EH (cell line): ENCODE results near the gene GRM5.

Experiments
- DNase-seq: peaks from one replicate; pipeline ENCODE4 v3.0.0-alpha.2; 2015; ENCODE audit warnings: low read depth

Gene GRM5

GRCh38 chr11:88538098-88538497, 527.7 kb downstream of the GRM5 start:
- DNase-seq: peak; percentile 56

GRCh38 chr11:88537613-88538012, 528.2 kb downstream of the GRM5 start:
- no peak for DNase-seq

- no peak for DNase-seq
These were observed 529.0 kb downstream of the GRM5 start for GRCh38 chr11:88536616-88537265.

- DNase-seq: peak; percentile 92
These were observed 529.8 kb downstream of the GRM5 start for GRCh38 chr11:88535916-88536547.

- DNase-seq: peak; percentile 28
These were observed 530.5 kb downstream of the GRM5 start for GRCh38 chr11:88535266-88535665.

GRCh38 chr11:88534706-88535105, 531.1 kb downstream of the GRM5 start:
- peak; percentile 39 for DNase-seq

GRCh38 chr11:88534185-88534584, 531.6 kb downstream of the GRM5 start:
- no peak for DNase-seq

- DNase-seq: no peak
These were observed 532.8 kb downstream of the GRM5 start for GRCh38 chr11:88533001-88533400.

- peak; percentile 47 for DNase-seq
These were observed 534.0 kb downstream of the GRM5 start for GRCh38 chr11:88531831-88532230.

GRCh38 chr11:88529426-88529825, 536.4 kb downstream of the GRM5 start:
- no peak for DNase-seq

GRCh38 chr11:88523386-88524071, 542.3 kb downstream of the GRM5 start:
- peak; percentile 75 for DNase-seq

GRCh38 chr11:88522624-88523385, 543.0 kb downstream of the GRM5 start:
- DNase-seq: no peak

- no peak for DNase-seq
These were observed 544.0 kb downstream of the GRM5 start for GRCh38 chr11:88521799-88522201.

GRCh38 chr11:88521399-88521798, 544.4 kb downstream of the GRM5 start:
- peak; percentile 53 for DNase-seq

- DNase-seq: peak; percentile 39
These were observed 545.4 kb downstream of the GRM5 start for GRCh38 chr11:88520391-88520790.

GRCh38 chr11:88515002-88515401, 550.8 kb downstream of the GRM5 start:
- no peak for DNase-seq

GRCh38 chr11:88511006-88511405, 554.8 kb downstream of the GRM5 start:
- DNase-seq: no peak

GRCh38 chr11:88508759-88509581, 556.8 kb downstream of the GRM5 start:
- DNase-seq: peak; percentile 25

- DNase-seq: no peak
These were observed 557.4 kb downstream of the GRM5 start for GRCh38 chr11:88508418-88508758.

- DNase-seq: peak; percentile 20
These were observed 557.9 kb downstream of the GRM5 start for GRCh38 chr11:88507771-88508417.

GRCh38 chr11:88501541-88501940, 564.2 kb downstream of the GRM5 start:
- no peak for DNase-seq
